ENCODE data around the gene ANKFY1. TPM values are rescaled to one million over a fixed set of nuclear protein-coding genes. Genes with fewer than 3 reads are reported as not detected.

ANKFY1 gene
- total RNA-seq, 2 donors from 2014 or later, result 31.7 to 48.3 TPM

DNA sequence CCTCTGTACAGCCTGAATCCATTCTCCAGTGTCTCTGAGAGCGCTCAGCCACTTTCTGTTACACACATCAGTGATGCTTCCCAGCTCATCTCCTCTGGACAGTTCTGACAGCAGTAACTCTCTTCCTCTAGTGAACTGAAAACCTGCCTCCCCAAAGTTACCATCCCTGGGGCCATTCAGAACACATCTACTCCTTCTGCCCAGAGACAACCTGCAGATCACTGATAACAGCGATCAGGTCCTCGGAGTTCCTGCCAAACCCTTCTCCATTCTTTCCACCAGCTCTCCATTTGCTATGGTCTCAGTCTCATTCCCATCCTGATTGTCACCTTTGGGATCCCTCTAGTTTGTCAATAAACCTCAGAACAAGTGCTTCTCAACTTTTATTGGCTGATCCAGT is 128.3 kb downstream of the ANKFY1 start:
- Mint-ChIP-seq H3K4me1 (peaks cover 41% of the 10 kb centered on the region), H3K9me3 (no peaks in the 10 kb centered on the region), H3K27ac (peak overlapping the region; percentile 45), H3K36me3 (ENCODE audit: low read depth) (peaks cover 22% of the 10 kb centered on the region), H3K4me3 (no peak overlapping the region), H3K27me3 (no peaks in the 10 kb centered on the region)
- ATAC-seq (replicated peaks), result no peak

GRCh38 chr17:4134721-4135120 is 129.1 kb downstream of the ANKFY1 start:
- Mint-ChIP-seq H3K27me3 (no peaks in the 10 kb centered on the region), H3K4me3 (no peak overlapping the region), H3K4me1 (peaks cover 37% of the 10 kb centered on the region), H3K36me3 (ENCODE audit: low read depth) (peaks cover 25% of the 10 kb centered on the region), H3K27ac (peak overlapping the region; percentile 20), H3K9me3 (no peaks in the 10 kb centered on the region)
- ATAC-seq (replicated peaks), result no peak

DNA sequence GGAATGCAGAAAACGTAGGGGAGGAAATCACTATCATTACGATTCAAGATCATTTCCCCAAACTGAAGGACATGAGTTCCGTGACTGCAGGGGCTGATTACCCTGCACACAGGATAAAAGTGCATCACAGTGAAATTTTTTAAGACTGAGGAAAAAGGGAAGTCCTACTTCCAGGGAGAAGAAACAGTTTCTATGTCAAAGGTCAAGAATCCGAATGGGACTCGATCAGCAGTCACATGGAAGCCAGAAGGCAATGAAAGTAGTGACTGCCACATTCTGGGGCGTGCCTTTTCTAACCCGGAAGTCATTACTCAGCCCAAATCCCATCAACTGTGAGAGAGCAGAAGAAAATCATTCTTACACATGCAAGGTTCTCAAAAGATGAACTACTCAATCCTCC is 133.1 kb downstream of the ANKFY1 start:
- Mint-ChIP-seq H3K27ac (peak overlapping the region; percentile 79), H3K4me3 (no peak overlapping the region), H3K9me3 (no peaks in the 10 kb centered on the region), H3K36me3 (ENCODE audit: low read depth) (peaks cover 41% of the 10 kb centered on the region), H3K27me3 (no peaks in the 10 kb centered on the region), H3K4me1 (peaks cover 33% of the 10 kb centered on the region)
- no peak for ATAC-seq (replicated peaks)

- Mint-ChIP-seq H3K27me3 (no peaks in the 10 kb centered on the region), H3K36me3 (ENCODE audit: low read depth) (peaks cover 69% of the 10 kb centered on the region), H3K4me1 (peaks cover 33% of the 10 kb centered on the region), H3K9me3 (no peaks in the 10 kb centered on the region), H3K4me3 (no peak overlapping the region), H3K27ac (peak overlapping the region; percentile 57)
- ATAC-seq (replicated peaks), result peak; percentile 39
These were observed 136.2 kb downstream of the ANKFY1 start for GRCh38 chr17:4127555-4127954.

DNA sequence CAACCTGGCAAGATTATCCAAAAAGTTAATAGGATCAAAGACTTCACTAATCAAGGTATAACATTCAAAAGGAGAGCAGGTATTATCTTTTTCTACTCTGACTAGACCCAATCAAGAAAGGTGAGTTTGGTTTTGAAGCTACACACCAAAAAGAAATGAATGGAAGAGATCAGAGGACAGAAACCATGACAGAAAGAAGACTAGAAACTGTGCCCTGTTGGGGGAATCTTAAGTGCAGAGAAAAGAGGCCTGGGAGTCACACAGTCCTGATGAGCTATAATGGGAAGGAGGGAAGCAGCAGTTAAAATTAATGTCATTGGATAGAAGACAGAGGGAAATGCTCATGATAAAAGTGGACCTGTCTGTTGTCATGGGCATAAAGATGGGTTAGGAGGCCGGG is 138.2 kb downstream of the ANKFY1 start:
- Mint-ChIP-seq H3K27me3 (no peaks in the 10 kb centered on the region), H3K4me1 (peaks cover 22% of the 10 kb centered on the region), H3K9me3 (no peaks in the 10 kb centered on the region), H3K36me3 (ENCODE audit: low read depth) (peaks cover 71% of the 10 kb centered on the region), H3K27ac (peak overlapping the region; percentile 80), H3K4me3 (peak overlapping the region; percentile 17)
- ATAC-seq (replicated peaks), result peak; percentile 85

- Mint-ChIP-seq H3K36me3 (ENCODE audit: low read depth) (peaks cover 70% of the 10 kb centered on the region), H3K4me3 (peak overlapping the region; percentile 17), H3K9me3 (no peaks in the 10 kb centered on the region), H3K27ac (peak overlapping the region; percentile 80), H3K27me3 (no peaks in the 10 kb centered on the region), H3K4me1 (peaks cover 20% of the 10 kb centered on the region)
- peak; percentile 37 for ATAC-seq (replicated peaks)
These were observed 138.8 kb downstream of the ANKFY1 start for GRCh38 chr17:4124999-4125398.

DNA sequence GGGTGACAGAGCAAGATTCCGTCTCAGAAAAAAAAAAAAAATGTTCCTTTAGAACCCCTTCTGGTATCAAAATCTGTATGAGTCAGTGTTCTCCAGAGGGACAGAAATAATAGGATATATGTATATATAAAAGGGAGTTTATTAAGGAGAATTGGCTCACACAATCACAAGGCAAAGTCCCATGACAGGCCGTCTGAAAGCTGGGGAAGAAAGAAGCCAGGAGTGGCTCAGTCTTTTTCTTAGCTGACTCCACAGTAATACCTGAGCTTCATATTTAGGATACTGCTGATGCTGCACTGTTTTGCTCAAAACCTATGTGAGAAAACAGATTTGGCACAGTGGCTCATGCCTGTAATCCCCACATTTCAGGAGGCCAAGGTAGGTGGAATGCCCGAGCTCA is 143.4 kb downstream of the ANKFY1 start:
- Mint-ChIP-seq H3K27ac (no peak overlapping the region), H3K9me3 (no peaks in the 10 kb centered on the region), H3K4me3 (no peak overlapping the region), H3K36me3 (ENCODE audit: low read depth) (peaks cover 82% of the 10 kb centered on the region), H3K4me1 (peaks cover 10% of the 10 kb centered on the region), H3K27me3 (no peaks in the 10 kb centered on the region)
- no peak for ATAC-seq (replicated peaks)

GRCh38 chr17:4119299-4119698 is 144.5 kb downstream of the ANKFY1 start:
- Mint-ChIP-seq H3K4me3 (no peak overlapping the region), H3K4me1 (peaks cover 4% of the 10 kb centered on the region), H3K27me3 (no peaks in the 10 kb centered on the region), H3K27ac (peak overlapping the region; percentile 8), H3K36me3 (ENCODE audit: low read depth) (peaks cover 78% of the 10 kb centered on the region), H3K9me3 (no peaks in the 10 kb centered on the region)
- no peak for ATAC-seq (replicated peaks)

- Mint-ChIP-seq H3K4me1 (peaks cover 4% of the 10 kb centered on the region), H3K9me3 (no peaks in the 10 kb centered on the region), H3K27me3 (no peaks in the 10 kb centered on the region), H3K4me3 (no peak overlapping the region), H3K27ac (peak overlapping the region; percentile 8), H3K36me3 (ENCODE audit: low read depth) (peaks cover 79% of the 10 kb centered on the region)
- peak; percentile 19 for ATAC-seq (replicated peaks)
These were observed 145.6 kb downstream of the ANKFY1 start for GRCh38 chr17:4118015-4118743.

GRCh38 chr17:4116516-4116915 is 147.3 kb downstream of the ANKFY1 start:
- Mint-ChIP-seq H3K27me3 (no peaks in the 10 kb centered on the region), H3K27ac (peak overlapping the region; percentile 41), H3K4me3 (no peak overlapping the region), H3K36me3 (ENCODE audit: low read depth) (peaks cover 76% of the 10 kb centered on the region), H3K9me3 (no peaks in the 10 kb centered on the region), H3K4me1 (peaks cover 4% of the 10 kb centered on the region)
- ATAC-seq (replicated peaks), result no peak

Other genes with a start within 250 kb of the ANKFY1 start
- 10 to 100 TPM; 48.1 to 48.2 TPM for gene ZZEF1, start 120.9 kb downstream of the ANKFY1 start, total RNA-seq
- gene CYB5D2, start 120.8 kb downstream of the ANKFY1 start, total RNA-seq, result 1 to 10 TPM; 6.6 to 8.4 TPM
- gene UBE2G1, start 102.7 kb upstream of the ANKFY1 start, total RNA-seq, result 10 to 100 TPM; 40.6 to 65.4 TPM
- gene SPNS3, start 170.0 kb upstream of the ANKFY1 start, total RNA-seq, result 1 to 10 TPM; 2.4 to 5.8 TPM
- under 1 TPM in 1 of 2 donors, not detected in 1; 0.45 TPM for gene SPNS2, start 234.9 kb upstream of the ANKFY1 start, total RNA-seq

All from activated T-helper 17 cell treated with anti-CD3 and anti-CD28 coated beads, Interleukin-2, amount 50 U/mL, for 72 hours (primary cell).